Measurements from ENCODE around the gene ATRIP. TPM values are rescaled to one million over a fixed set of nuclear protein-coding genes. Genes with fewer than 3 reads are reported as not detected.

ATRIP gene
- total and polyA plus RNA-seq, 2 of the 4 experiments (the other 2 are of a cell fraction) = 6.8 to 10.8 TPM

DNA sequence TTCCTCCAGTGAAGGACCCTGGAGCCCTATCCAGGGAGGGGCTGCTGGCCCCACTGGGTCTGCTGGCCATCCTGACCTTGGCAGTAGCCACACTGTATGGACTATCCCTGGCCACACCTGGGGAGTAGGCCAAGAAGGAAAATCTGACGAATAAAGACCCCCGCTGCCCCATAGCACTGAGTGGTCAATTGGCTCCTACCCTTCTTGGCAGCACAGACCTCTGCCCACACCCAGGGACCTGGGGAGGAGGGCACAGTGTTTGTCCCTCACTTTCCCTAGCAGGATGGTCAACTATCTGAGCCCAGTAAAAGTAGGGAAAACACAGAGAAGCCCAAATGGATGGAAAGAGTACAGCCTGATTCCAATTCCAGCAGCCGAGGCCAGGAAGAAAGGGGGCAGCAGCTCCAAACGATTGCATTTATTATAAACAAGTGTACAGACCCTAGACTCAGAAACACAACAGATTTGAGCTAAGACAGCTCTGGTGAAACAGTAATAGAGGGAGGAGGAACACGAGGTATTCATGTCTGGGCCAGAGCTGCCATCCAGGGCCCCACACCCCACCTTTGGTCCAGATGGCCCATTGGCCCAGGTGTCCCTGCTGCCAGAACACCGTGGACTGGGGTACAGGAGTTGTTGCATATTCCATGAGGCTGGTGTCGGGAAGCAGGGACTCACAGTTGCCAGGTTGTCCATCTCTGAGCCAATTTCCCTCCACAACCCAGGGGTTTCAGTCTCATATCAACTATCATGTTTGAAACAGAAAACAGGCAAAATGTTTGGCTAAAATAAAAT lies 21.1 kb downstream of the ATRIP start:
- H3K27me3 ChIP-seq (ENCODE audit: control insufficient read depth, insufficient read depth, low read length) = no peaks in the 10 kb centered on the region
- peak overlapping the region in 1 of 2 experiments; percentile 97; a peak in 1 of 4 replicates for H4K8ac ChIP-seq (ENCODE audit: low read depth in 2 of 2, low read length in 2 of 2)
- no peak overlapping the region for H3K4me3 ChIP-seq (ENCODE audit: insufficient read depth, low read depth, low read length)
- H3K14ac ChIP-seq (replicated peaks; ENCODE audit: low read depth, low read length) = no peak overlapping the region
- no TSS peak for BruUV-seq (replicated peaks)
- peak overlapping the region; percentile 92 for H3K27ac ChIP-seq (ENCODE audit: insufficient read depth, low read length)
- H2AK9ac ChIP-seq (replicated peaks; ENCODE audit: low read depth, low read length, poor library complexity) = peak overlapping the region; percentile 89
- peak overlapping the region; percentile 21; the same call in 1 of the 2 replicates for H4K91ac ChIP-seq (ENCODE audit: insufficient read depth, low read depth, low read length)
- no peak overlapping the region for H2BK20ac ChIP-seq (ENCODE audit: low read depth, low read length)
- H4K5ac ChIP-seq (ENCODE audit: low read depth, low read length) = no peak overlapping the region
- ATAC-seq (ENCODE audit: low read depth) = no peak
- peaks cover 8% of the 10 kb centered on the region; the same call in 1 of the 2 replicates for H3K9me1 ChIP-seq (ENCODE audit: insufficient read depth, low read length)
- in situ Hi-C loops (cut with MboI; ENCODE audit: low sequenced_read_pairs) = loop anchor here (5.0 to 10.0 kb wide), 2 partner anchors 90 to 197 kb away; partner anchors contain the start of genes CELSR3 and PFKFB4
- no peak overlapping the region for H3K56ac ChIP-seq (ENCODE audit: extremely low read depth, insufficient read depth, low read length)
- ChIA-PET CTCF (no interaction called here), POLR2A (ENCODE audit: unreplicated experiment) (no interaction called here)
- H3K4ac ChIP-seq (ENCODE audit: low read depth, low read length) = peak overlapping the region; percentile 53
- no peak overlapping the region for H2AFZ ChIP-seq (replicated peaks; ENCODE audit: low read length, poor library complexity)
- H3K9me3 ChIP-seq (ENCODE audit: control insufficient read depth, insufficient read depth, low read length) = no peaks in the 10 kb centered on the region
- dilution Hi-C loops (cut with HindIII; ENCODE audit: low sequenced_read_pairs, unreplicated experiment) = no loop called here
- no peak overlapping the region for H2BK120ac ChIP-seq (ENCODE audit: low read depth, low read length)
- H2AK5ac ChIP-seq (ENCODE audit: low read depth, low read length) = peak overlapping the region; percentile 93
- H3K36me3 ChIP-seq (ENCODE audit: control insufficient read depth, insufficient read depth, low read length) = peaks cover 34% of the 10 kb centered on the region
- WGBS, 2 experiments (ENCODE audit: extremely low coverage in 2 of 2, insufficient read length in 1 of 2) = no CpG with 5 or more reads among the region's 7 CpGs
- DNase-seq = no peak
- no peak overlapping the region for H2BK15ac ChIP-seq (ENCODE audit: low read depth, low read length)
- no peaks in the 10 kb centered on the region; the same call in 1 of the 2 replicates for H4K20me1 ChIP-seq (ENCODE audit: insufficient read depth, low read length)
- H3K79me1 ChIP-seq (ENCODE audit: low read depth in 1 of 2, low read length in 2 of 2) = peaks cover 2 to 59% of the 10 kb centered on the region in 2 experiments; a peak in 3 of 4 replicates
- intact Hi-C loops (cut with micrococcal nuclease) = loop anchor here (5.0 kb wide), 1 partner anchor 220 kb away; the partner anchor contains the start of gene NCKIPSD
- H3K18ac ChIP-seq (ENCODE audit: low read depth, low read length) = no peak overlapping the region
- H3K9ac ChIP-seq (ENCODE audit: low read depth, low read length) = no peak overlapping the region
- H2BK5ac ChIP-seq (ENCODE audit: low read depth, low read length, poor library complexity, severe bottlenecking) = peak overlapping the region; percentile 98
- H3K4me1 ChIP-seq (ENCODE audit: control insufficient read depth, insufficient read depth, low read length) = peaks cover 22% of the 10 kb centered on the region
- peak overlapping the region; percentile 66 for H3K23ac ChIP-seq (ENCODE audit: low read depth, low read length)
- no peak overlapping the region for H3K4me2 ChIP-seq (ENCODE audit: low read depth, low read length)
- TF ChIP-seq RAD21 (IDR thresholded peaks at IDR 0.05; ENCODE audit: low read length) = no peak
- TF ChIP-seq BHLHE40 (IDR thresholded peaks at IDR 0.05; ENCODE audit: low read depth, low read length) = no peak
- no peak for TF ChIP-seq FOS (IDR thresholded peaks at IDR 0.05; ENCODE audit: low read depth, low read length)
- TF ChIP-seq CHD1 (IDR thresholded peaks at IDR 0.05; ENCODE audit: low read depth, low read length) = no peak
- TF ChIP-seq, protein P1, sequence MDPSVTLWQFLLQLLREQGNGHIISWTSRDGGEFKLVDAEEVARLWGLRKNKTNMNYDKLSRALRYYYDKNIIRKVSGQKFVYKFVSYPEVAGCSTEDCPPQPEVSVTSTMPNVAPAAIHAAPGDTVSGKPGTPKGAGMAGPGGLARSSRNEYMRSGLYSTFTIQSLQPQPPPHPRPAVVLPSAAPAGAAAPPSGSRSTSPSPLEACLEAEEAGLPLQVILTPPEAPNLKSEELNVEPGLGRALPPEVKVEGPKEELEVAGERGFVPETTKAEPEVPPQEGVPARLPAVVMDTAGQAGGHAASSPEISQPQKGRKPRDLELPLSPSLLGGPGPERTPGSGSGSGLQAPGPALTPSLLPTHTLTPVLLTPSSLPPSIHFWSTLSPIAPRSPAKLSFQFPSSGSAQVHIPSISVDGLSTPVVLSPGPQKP (IDR thresholded peaks at IDR 0.05; ENCODE audit: borderline replicate concordance, low read depth, low read length) = no peak
- no peak for TF ChIP-seq RFX5 (IDR thresholded peaks at IDR 0.05; ENCODE audit: low read depth, low read length)
- no peak for TF ChIP-seq RCOR1 (IDR thresholded peaks at IDR 0.05; ENCODE audit: insufficient replicate concordance, low read length)
- TF ChIP-seq MXI1 (IDR thresholded peaks at IDR 0.05; ENCODE audit: borderline replicate concordance, low read depth, low read length) = no peak
- TF ChIP-seq POLR2A (IDR thresholded peaks at IDR 0.05; ENCODE audit: low read depth, low read length) = no peak
- TF ChIP-seq, protein P2, sequence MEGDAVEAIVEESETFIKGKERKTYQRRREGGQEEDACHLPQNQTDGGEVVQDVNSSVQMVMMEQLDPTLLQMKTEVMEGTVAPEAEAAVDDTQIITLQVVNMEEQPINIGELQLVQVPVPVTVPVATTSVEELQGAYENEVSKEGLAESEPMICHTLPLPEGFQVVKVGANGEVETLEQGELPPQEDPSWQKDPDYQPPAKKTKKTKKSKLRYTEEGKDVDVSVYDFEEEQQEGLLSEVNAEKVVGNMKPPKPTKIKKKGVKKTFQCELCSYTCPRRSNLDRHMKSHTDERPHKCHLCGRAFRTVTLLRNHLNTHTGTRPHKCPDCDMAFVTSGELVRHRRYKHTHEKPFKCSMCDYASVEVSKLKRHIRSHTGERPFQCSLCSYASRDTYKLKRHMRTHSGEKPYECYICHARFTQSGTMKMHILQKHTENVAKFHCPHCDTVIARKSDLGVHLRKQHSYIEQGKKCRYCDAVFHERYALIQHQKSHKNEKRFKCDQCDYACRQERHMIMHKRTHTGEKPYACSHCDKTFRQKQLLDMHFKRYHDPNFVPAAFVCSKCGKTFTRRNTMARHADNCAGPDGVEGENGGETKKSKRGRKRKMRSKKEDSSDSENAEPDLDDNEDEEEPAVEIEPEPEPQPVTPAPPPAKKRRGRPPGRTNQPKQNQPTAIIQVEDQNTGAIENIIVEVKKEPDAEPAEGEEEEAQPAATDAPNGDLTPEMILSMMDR (conservative IDR thresholded peaks at IDR 0.05; ENCODE audit: low read depth, low read length) = no peak
- no peak for TF ChIP-seq NFE2L2 (IDR thresholded peaks at IDR 0.05; ENCODE audit: low read depth, low read length)
- no peak for TF ChIP-seq SMC3 (IDR thresholded peaks at IDR 0.05; ENCODE audit: low read depth, low read length)
- TF ChIP-seq CEBPB (IDR thresholded peaks at IDR 0.05; ENCODE audit: low read depth, low read length) = no peak
- TF ChIP-seq, protein P3, sequence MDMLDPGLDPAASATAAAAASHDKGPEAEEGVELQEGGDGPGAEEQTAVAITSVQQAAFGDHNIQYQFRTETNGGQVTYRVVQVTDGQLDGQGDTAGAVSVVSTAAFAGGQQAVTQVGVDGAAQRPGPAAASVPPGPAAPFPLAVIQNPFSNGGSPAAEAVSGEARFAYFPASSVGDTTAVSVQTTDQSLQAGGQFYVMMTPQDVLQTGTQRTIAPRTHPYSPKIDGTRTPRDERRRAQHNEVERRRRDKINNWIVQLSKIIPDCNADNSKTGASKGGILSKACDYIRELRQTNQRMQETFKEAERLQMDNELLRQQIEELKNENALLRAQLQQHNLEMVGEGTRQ (IDR thresholded peaks at IDR 0.05; ENCODE audit: low read depth, low read length) = no peak
- no peak for TF ChIP-seq MAFK (IDR thresholded peaks at IDR 0.05; ENCODE audit: low read depth, low read length)

Measured in IMR-90 (cell line).